ENCODE measurements around the gene EVI5L. TPM values are rescaled to one million over a fixed set of nuclear protein-coding genes. Genes with fewer than 3 reads are reported as not detected.

The EVI5L gene
- polyA plus RNA-seq, 1 donor from 2014 or later: 50.6 TPM

- Histone ChIP-seq H3K9ac (ENCODE audit: low read length) (peak overlapping the region; percentile 20), H2AFZ (ENCODE audit: low read depth, low read length) (no peak overlapping the region), H3K79me2 (replicated peaks; ENCODE audit: insufficient read depth, low read length) (no peaks in the 10 kb centered on the region), H3K27ac (ENCODE audit: low read length) (no peak overlapping the region), H3K9me2 (ENCODE audit: insufficient read depth, low read length) (no peaks in the 10 kb centered on the region), H3K4me2 (ENCODE audit: low read length) (no peak overlapping the region), H3F3A (ENCODE audit: insufficient read depth, low read length, poor library complexity, severe bottlenecking) (no peaks in the 10 kb centered on the region), H3K36me3 (ENCODE audit: insufficient read depth, low read length) (no peaks in the 10 kb centered on the region), H3K4me3 (ENCODE audit: low read length) (peak overlapping the region; percentile 59), H3K9me3 (ENCODE audit: low read length) (no peaks in the 10 kb centered on the region), H3K27me3 (ENCODE audit: insufficient read depth, low read depth, low read length) (peaks cover 42% of the 10 kb centered on the region), H4K20me1 (ENCODE audit: insufficient read depth) (no peaks in the 10 kb centered on the region)
- TF ChIP-seq TAF1 (IDR thresholded peaks at IDR 0.05; ENCODE audit: low read depth) (no peak), EP300 (conservative IDR thresholded peaks at IDR 0.05; ENCODE audit: poor library complexity, severe bottlenecking) (no peak), RAD21 (conservative IDR thresholded peaks at IDR 0.05) (no peak), POLR2AphosphoS5 (IDR thresholded peaks at IDR 0.05) (no peak), EZH2 (IDR thresholded peaks at IDR 0.05; ENCODE audit: borderline replicate concordance, insufficient read depth, low read length, poor library complexity, severe bottlenecking) (no peak), REST (IDR thresholded peaks at IDR 0.05; ENCODE audit: borderline replicate concordance) (no peak), CTCF (IDR thresholded peaks at IDR 0.05; ENCODE audit: poor library complexity, severe bottlenecking) (no peak), MXI1 (conservative IDR thresholded peaks at IDR 0.05; ENCODE audit: poor library complexity, severe bottlenecking) (no peak), SMC3 (conservative IDR thresholded peaks at IDR 0.05; ENCODE audit: poor library complexity) (no peak)
Measured at GRCh38 chr19:7788178-7788932, 41.7 kb upstream of the EVI5L start.

GRCh38 chr19:7788933-7789323, 41.1 kb upstream of the EVI5L start:
- Histone ChIP-seq H4K20me1 (ENCODE audit: insufficient read depth) (no peaks in the 10 kb centered on the region), H3K79me2 (replicated peaks; ENCODE audit: insufficient read depth, low read length) (no peaks in the 10 kb centered on the region), H3K27ac (ENCODE audit: low read length) (no peak overlapping the region), H3K36me3 (ENCODE audit: insufficient read depth, low read length) (no peaks in the 10 kb centered on the region), H3K4me2 (ENCODE audit: low read length) (no peak overlapping the region), H2AFZ (ENCODE audit: low read depth, low read length) (no peak overlapping the region), H3K4me3 (ENCODE audit: low read length) (peak overlapping the region; percentile 59), H3K9me3 (ENCODE audit: low read length) (no peaks in the 10 kb centered on the region), H3K9ac (ENCODE audit: low read length) (no peak overlapping the region), H3F3A (ENCODE audit: insufficient read depth, low read length, poor library complexity, severe bottlenecking) (no peaks in the 10 kb centered on the region), H3K9me2 (ENCODE audit: insufficient read depth, low read length) (no peaks in the 10 kb centered on the region), H3K27me3 (ENCODE audit: insufficient read depth, low read depth, low read length) (peaks cover 42% of the 10 kb centered on the region)
- TF ChIP-seq EP300 (conservative IDR thresholded peaks at IDR 0.05; ENCODE audit: poor library complexity, severe bottlenecking) (no peak), RAD21 (conservative IDR thresholded peaks at IDR 0.05) (no peak), CTCF (IDR thresholded peaks at IDR 0.05; ENCODE audit: poor library complexity, severe bottlenecking) (no peak)
